Right hindlimb (tissue), 1 donor: ENCODE data around the gene GSX1.

Experiments
- DNase-seq: peaks from one replicate; pipeline ENCODE4 v3.0.0-alpha.2; 2018

The GSX1 gene

DNA sequence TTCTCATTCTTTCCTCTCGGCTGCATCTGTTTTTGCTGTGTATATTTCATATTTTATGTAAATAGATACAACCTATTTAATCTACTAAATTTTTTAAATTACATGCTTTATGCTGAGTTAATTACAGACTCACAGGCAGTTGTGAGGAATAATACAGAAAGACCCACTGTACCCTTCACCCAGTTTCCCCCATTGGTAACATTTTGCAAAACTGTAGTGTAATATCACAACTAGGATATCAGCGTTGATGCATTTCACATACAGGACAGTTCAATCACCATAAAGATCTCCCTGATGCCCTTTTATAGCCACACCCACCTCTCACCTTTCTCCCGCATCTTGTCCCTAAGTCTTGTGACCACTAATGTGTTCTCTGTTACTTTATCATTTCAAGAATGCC lies 43.5 kb downstream of the GSX1 start:
- DNase-seq, result no peak

DNA sequence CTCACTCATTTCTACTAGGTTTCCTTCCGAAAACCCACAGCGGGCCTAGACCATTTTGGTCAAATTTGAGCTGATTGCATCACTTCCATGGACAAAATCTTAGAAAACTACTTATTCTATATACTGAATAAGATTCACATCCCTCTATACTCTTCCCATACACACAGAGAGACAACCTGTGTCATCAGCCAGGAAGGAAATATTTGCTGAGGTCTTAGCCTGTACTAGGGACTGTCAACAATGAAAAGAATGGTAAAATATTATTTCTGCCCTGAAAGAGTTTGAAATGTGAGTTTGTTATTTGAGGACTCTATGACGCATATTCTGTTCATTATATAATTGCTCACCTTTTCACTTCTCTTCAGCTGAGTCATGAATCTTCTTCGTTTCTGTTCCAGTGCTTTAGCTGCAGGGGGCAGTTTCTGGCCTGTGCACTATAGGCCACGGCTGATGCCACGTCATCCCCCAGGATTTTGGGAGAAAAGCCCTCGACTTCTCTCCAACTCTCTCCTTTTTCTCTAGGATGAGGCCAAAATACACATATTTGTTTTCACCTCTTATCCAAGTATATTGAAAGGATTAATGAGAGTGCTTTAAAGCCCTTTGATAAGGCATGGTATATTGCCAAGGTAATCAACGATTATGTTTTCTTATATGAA lies 47.7 kb downstream of the GSX1 start:
- DNase-seq, result no peak

DNA sequence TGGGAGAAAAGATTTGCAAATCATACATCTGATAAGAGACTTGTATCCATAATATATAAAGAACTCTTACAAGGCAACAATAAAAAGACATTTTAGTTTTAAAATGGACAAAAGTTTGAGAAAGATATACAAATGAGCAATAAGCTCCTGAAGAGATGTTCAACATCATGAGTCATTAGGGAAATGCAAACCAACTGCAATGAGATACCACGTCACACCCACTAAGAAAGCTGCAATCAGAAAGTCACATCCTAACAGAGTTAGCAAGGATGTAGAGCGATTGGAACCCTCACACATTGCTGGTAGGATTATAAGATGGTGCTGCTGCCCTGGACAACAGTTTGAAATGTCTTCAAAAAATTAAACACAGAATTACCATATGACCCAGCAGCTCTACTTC lies 50.3 kb downstream of the GSX1 start:
- DNase-seq, result no peak
